GM18907 (cell line): ENCODE data around the gene ATP13A2.
"Not testable (repeated sequence)": the region's sequence is repeated elsewhere in the genome, so short reads cannot be mapped to it uniquely, and the experiment has no call there.

Experiments used
- ATAC-seq: cut with Tn5 transposase; IDR thresholded peaks from one replicate; pipeline ENCODE4 v1.9.1; 2021; ENCODE audit warnings: mild to moderate bottlenecking, moderate library complexity; ENCODE audit not compliant: unreplicated experiment

The ATP13A2 gene

DNA sequence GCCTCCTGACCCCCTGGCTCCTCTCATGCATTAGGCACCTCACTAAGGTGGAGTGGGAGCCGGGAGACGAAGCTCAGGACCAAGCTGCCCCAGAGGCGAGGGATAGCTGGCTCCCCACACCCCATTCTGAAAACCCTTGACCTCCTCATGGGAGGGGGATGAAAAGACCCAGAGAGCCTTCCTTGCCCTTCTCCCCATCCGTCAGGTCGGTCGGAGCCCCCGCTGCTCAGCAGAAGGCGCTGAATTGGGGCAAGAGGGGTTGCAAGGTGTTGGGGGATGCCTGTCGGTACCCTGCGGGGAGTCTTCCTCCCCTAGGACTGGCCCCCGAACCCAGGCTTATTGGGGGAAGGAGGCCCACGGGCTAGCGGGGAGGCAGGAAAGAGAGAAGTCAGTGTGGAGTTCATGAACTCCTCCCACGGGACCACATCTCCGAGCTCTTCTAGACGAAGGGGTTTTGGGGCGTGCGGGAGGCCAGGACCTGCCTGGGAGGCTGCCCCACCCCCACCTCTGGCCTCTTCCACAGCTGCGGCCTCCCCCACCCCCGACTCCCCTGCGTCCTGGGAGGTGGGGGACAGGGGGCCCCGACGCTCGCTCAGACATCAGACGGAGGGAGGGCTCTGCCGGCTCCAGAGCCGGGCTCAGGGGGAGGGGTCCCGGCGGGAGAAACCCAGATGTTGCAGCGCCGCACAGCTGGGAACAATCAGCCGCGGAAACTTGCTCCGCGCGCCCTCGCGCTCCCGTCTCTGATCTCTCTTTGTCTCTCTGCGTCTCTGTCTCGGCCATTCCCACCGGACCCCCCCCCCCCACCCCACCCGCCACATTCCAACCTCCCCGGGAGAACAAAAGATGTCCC is 32.0 kb downstream of the ATP13A2 start:
- ATAC-seq = no peak

DNA sequence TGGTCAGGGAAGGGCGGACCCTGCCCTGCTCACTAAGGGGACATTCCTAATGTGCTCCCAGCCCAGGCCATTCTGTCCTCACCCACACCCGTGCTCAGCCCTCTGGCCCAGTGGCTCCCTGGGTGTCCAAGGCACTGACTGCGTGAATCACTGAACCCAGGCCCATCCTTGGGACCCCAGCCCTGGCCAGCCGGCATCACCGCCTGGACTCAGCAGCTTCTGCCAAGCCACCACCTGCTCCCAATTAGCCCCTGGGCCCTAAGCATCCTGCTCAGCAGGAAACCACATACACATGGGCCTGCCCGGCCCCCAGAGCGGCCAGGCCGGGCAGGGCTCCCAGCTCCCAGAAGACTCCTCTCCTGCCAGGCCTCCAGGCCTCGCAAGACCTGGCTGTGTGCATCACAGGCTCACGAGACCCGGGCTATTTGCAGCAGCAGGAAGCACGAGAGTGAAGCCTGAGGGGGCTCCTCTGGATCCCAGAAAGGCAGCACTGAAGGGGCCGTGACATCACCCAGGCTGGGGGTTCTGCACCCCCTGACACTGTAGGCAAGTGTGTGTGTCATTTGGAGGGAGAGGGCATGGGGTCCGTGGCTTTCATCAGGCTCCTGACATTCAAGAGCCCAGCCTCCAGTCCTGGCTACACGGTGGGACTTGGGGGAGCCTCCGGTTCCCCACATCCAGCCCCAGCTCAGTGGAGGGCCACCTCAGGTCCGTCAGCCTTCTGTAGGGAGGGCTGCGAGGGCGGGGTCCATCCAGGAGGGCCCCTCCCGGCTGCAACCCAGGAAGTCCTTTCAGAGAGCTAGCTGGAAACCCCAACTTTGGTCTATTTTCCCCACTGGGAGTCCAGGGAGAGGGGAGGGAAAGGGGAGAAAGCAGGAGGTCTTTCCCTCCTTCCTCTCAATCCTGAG is 32.9 kb downstream of the ATP13A2 start:
- no peak for ATAC-seq

DNA sequence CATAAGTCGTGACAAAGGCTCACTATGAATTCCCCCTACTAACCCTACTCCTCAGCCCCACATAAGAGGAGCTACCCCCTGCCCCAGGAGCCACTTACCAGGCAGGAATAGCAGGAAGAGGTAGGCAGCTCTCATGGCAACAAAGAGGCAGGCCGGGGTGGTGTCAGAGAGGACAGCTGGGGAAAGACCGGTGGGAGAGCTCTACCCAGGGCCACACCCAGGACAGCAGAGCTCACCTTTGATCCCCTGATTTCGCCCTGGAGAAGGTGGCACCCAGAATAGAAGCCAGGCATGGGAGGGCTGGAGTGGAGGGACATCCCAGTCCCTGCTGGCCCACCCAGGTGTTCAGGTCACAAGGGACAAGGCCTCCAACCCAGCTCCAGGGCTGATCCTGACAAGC is 33.6 kb downstream of the ATP13A2 start:
- no peak for ATAC-seq

DNA sequence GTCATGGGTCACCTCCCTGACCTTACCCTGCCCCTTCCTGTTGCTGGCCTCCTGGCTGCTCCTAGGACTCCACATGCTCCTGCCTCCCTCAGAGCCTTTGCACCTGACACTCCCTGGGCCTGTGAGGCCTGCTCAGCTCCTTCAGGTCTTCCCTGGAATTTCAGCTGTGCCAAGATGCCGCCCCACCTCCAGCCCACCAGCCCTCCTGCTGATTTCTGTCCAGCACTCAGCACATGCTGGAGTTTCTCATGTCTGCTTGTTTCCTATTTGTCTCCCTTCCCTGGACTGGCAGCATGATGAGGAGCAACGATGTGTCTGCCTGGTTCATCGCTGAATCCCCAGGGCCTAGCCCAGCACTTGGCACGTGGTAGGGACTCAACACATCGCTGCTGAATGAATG is 34.4 kb downstream of the ATP13A2 start:
- no peak for ATAC-seq

DNA sequence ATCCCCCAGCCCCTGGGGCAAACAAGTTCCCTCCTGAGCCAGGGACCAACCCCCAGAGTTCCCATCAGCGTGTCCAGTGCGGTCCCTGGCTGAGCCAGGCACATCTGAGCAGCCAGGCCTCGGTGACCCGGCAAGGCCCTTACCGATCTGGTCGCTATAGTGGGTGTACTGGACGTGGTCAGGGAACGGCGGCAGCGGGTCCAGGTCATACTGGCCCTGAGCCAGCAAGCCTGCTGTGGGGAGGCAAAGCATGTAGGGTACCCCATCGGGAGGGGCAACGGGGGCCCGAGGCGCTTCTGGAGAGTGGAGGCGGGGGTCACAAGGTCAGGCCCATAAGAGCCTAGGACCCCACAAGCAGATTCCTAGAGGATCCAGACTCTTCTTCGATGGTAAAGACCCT is 34.8 kb downstream of the ATP13A2 start:
- no peak for ATAC-seq

DNA sequence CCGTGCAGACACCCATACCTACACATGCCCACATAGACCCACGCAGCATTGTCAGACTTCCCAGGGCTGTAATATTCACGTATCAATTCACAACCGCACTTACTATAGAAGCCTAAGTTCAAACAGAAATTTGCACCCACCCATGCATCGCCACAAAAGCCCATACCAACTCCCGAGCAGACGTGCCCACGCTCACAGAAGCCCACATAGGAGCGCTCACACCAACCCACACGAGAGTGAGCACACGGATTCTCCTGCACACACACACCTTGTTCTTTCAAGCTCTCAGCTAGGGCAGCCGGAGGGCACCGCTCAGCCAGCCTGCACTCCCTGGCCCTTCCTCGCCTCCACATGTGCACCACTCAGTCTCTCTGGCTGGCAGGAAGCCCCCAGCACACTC is 35.9 kb downstream of the ATP13A2 start:
- ATAC-seq = no peak

DNA sequence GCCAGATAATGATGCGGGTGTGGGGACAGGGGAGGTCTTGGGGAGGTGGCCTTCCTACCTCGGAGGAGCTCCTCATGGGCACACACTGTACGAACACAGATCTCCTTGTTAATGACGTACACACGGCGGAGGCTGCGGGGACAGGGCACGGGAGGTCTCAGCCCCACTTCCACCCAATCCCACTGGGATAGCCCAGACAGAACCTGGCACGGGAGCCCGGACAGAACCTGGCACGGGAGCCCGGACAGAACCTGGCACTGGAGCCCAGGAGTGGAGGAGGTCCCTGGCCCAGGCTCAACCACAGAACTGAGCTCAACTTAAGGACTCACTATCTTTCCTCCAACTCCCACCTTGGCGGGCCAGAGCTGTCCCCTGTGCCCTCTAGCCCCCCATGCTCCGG is 36.5 kb downstream of the ATP13A2 start:
- ATAC-seq = no peak

DNA sequence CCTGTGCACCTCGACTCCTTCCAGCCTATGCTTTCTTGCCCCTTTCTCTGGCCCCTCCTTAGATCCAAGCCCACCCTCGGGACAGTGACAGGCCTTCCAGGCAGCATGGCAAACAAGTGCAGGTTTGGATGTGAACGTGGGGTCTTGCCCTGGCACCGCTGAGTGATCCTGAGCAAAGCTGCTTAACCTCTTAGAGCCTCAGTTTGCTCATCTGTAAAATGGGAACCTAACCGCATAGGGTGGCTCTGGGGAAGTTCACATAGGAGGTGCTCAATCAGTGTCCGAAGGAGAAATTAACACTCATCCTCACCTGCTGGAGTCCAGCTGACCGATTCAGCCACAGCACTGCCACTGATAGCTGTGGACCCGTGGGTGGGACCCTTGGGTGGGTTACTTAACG is 38.5 kb downstream of the ATP13A2 start:
- ATAC-seq = no peak

DNA sequence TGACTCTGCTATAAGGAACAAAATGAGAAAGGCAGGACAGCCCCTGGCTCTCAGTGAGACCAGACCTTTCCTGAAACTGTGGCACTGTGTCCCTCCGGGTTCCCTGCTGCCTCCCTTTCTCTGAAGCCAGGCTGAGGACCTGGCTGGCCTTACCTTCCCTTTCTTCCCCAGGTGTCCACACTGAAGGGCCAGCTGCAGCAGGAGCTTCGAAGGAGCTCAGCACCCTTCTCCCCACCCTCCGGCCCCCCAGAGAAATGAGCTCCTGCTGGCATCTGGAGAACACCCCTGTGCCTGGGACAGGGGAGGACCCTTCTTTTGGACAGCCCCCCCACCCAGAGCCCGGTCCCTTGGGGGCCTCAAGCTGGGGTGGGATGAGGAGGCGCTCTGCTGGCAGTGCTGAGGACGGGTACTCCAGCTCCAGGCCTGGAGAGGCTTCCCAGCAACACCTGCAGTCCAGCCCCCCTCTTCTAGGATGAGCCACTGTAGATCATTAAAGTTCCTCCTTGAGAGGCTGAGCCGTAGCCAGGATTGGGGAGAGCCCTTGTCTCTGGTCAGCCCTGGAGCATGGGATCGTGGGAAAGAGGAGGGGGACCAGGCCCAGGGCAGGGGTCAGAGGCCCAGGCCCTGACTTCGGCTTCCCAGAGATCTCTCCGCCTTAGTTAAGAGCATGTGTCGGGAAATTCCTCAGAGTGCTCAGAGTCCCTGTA is 39.4 kb downstream of the ATP13A2 start:
- ATAC-seq = no peak

DNA sequence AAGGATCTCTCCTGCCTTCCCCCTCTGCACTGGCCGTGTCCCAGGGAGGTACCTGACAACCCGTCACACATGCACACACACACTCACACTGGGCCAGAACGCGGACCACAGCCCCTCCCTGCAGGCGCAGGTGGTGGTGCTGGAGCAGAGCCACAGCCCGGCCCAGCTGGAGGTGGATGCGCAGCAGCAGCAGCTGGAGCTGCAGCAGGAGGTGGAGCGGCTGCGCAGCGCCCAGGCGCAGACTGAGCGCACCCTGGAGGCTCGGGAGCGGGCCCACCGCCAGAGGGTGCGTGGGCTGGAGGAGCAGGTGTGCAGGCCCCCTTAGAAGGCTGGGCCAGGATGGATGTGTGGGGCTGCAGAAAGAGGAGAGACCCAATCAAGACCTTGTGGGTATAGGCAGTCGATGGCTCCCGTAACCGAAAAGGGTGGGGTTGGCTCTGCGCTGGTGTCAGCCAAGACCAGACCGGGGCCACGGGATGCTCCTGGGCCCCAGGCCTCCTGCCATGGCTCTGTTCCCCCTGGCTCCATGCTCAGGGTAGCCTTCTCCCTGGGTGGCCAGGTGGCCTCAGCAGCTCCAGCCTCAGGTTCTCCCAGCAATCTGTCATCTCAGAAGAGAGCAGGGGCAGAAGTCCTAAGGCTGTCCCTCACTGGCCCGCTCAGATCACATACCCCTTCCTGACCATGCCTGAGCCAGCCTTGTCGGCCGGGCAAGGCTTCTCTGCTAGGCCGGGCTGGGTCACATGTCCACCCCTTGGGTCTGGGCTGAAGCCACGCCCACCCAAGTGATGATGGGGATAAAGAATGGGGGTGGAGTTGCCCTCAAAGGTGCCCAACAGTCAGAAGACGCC is 40.2 kb downstream of the ATP13A2 start:
- ATAC-seq = no peak

DNA sequence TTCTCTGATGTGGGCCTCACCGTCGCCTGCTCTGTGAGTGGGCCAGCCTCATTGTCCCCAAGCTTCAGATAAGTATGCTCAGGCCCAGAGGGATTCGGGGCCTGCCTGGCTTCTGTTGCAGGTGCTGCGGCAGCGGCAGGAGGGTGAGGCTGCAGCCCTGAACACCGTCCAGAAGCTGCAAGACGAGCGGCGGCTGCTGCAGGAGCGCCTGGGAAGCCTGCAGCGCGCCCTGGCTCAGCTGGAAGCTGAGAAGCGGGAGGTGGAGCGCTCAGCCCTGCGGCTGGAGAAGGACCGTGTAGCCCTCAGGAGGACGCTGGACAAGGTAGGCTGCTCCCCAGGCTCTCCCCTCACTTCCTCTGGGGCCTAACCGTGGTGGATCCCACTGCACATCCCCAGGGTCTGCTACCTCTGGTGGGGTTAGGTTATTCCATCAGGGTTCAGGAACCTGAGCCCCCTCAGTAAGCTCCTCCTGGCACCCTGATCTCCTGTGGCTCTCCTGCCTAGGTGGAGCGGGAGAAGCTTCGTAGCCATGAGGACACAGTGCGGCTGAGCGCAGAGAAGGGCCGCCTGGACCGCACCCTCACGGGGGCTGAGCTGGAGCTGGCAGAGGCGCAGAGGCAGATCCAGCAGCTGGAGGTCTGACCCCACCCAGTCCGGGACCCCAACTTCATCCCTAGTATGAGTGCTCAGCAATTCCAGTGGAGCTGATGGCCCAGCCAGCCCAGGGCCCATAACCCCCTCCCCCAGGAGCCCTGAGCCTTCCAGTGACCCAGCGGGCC is 41.4 kb downstream of the ATP13A2 start:
- ATAC-seq = no peak

DNA sequence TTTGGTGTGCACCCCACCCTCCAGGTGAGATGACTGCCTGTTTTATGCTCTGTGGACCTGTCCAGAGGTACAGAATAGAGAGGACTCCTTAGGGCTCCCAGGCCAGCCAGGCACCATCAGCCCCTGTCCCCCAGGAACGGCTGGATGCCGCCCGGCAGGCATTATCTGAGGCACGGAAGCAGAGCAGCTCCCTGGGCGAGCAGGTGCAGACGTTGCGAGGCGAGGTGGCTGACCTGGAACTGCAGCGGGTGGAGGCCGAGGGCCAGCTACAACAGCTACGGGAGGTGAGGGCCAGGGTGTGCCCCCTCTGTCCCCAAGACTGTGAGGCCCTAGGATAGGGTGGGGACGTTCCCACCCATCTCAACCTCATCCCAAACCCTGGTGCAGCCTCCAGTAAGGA is 42.1 kb downstream of the ATP13A2 start:
- ATAC-seq = no peak

DNA sequence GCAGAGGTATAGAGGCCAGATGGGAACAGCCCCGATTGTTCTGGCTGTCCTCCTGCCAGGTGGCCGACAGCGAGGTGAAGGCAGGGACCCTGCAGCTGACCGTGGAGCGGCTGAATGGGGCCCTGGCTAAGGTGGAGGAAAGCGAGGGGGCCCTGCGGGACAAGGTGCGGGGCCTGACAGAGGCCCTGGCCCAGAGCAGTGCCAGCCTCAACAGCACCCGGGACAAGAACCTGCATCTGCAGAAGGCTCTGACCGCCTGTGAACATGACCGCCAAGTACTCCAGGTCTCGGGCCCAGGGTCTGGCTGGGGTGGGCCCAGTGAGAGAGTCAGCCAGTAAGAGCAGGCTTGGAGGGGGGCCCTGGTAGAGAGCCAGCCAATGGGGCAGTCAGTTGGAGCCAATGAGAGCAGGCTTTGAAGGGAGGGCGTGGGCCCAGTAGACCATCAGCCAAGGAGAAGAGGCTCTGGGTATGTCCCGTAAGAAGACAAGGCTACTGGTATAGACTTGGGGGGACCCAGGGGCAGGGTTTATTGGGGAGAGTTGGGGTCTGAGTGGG is 42.6 kb downstream of the ATP13A2 start:
- no peak for ATAC-seq

DNA sequence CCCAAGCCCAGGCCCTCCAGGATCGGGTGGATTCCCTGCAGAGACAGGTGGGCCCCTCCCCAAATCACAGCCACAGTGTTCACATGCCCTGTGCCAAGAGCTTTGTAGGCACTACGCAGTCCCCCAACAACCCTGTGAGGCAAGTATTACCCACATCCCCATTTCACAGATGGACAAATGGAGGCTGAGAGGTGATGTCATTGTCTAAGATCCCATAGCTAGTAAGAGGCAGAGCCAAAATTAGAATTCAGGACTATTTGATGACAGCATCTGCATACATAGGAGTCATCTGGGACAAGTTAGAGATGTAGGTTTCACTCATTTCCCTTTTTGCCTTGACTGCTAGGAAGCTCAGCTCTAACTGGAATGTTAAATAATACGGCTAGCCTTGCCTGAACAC is 43.4 kb downstream of the ATP13A2 start:
- ATAC-seq = no peak

DNA sequence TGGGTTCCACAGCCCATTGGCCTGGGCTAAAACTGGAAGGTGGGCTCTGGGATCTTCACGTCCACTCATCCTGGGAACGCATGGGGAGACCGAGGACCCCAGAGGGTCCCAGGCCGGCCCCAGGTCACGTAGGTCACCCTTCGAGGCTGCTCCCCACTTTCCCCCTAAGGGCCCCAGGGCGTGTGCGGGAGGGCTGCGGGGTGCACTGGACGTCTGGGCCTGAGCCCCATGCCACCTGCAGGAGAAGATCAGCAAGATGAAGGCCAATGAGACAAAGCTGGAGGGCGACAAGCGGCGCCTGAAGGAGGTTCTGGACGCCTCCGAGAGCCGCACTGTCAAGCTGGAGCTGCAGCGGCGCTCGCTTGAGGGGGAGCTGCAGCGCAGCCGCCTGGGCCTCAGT is 43.8 kb downstream of the ATP13A2 start:
- no peak for ATAC-seq

DNA sequence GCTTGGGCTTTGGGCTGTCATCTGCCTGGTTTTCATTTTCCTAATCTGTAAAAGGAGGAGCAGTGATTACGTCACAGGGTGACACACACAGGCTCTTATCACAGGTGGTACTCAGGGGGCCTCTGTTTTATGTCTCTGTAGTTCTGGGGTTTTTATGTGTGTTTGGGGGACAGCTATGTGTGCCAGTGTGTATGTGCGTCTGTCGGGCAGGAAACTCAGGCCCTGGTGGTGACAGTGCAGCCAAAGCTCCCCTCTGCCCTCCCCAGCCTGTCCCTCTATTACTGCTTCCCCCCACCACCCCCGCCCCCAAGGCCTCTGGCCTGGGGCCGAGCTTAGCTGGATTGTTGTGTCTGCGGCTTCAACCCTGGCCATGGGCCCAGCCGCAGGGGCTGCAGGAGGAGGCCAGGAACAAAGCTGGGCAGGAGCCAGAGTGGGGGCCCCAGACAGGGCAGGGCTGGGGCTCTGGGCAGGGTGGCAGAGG is 44.6 kb downstream of the ATP13A2 start:
- ATAC-seq = no peak

DNA sequence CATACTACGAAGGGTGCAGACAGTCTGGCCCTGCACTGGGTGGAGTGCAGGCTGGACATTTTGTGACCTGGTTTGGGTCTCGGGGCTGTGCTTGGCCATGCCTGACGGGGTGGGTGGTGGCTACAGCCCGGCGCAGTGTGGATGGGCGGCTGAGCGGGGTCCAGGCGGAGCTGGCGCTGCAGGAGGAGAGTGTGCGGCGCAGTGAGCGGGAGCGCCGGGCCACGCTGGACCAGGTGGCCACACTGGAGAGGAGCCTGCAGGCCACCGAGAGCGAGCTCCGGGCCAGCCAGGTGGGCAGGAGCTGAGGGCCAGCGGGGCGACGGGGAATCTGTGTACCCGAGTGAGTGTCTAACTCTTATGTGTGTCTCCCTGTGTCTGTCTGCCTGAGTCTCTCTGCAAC is 45.4 kb downstream of the ATP13A2 start:
- no peak for ATAC-seq

DNA sequence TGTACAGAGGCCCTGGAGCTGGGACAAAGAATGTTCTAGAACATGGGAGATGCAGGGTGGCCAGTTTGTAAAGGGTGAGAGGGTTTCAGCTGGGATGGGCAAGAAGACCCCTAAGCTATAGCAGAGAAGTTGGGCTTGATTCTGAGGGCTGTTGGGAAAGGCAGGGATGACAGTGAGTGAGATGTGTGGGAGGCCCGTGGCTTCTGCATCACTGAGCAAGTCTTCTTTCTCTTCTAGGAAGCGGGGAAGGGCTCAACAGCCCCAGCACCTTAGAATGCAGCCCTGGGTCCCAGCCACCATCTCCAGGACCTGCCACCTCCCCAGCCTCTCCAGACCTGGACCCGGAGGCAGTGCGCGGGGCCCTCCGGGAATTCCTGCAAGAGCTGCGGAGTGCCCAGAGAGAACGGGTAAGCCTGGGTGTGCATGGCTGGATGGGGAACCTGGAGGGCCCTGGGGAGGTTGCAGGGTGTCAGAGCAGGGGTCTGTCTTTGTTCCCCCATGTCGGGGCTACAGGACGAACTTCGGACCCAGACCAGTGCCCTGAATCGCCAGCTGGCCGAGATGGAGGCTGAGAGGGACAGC is 46.2 kb downstream of the ATP13A2 start:
- no peak for ATAC-seq

DNA sequence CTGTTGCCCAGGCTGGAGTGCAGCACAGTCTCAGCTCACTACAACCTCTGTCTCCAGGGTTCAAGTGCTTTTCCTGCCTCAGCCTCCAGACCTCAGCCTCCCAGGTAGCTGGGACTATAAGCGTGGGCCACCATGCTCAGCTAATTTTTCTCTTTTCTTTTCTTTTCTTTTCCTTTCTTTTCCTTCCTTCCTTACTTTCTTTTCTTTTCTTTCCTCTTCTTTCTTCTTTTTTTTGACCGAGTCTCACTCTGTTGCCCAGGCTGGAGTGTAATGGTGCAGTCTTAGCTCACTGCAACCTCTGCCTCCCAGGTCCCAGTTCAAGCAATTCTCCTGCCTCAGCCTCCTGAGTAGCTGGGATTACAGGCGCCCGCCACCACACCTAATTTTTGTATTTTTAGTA is 47.6 kb downstream of the ATP13A2 start:
- not testable (repeated sequence) for ATAC-seq
